HG02884 (cell line): ENCODE results near the gene POLR3A.

Experiments used
- ATAC-seq: cut with Tn5 transposase; IDR thresholded peaks from one replicate; pipeline ENCODE4 v1.9.1; 2021; ENCODE audit warnings: mild to moderate bottlenecking, moderate library complexity; ENCODE audit not compliant: unreplicated experiment

The POLR3A gene

GRCh38 chr10:78047314-78047891 lies 18.1 kb upstream of the POLR3A start:
- peak; percentile 52 for ATAC-seq

DNA sequence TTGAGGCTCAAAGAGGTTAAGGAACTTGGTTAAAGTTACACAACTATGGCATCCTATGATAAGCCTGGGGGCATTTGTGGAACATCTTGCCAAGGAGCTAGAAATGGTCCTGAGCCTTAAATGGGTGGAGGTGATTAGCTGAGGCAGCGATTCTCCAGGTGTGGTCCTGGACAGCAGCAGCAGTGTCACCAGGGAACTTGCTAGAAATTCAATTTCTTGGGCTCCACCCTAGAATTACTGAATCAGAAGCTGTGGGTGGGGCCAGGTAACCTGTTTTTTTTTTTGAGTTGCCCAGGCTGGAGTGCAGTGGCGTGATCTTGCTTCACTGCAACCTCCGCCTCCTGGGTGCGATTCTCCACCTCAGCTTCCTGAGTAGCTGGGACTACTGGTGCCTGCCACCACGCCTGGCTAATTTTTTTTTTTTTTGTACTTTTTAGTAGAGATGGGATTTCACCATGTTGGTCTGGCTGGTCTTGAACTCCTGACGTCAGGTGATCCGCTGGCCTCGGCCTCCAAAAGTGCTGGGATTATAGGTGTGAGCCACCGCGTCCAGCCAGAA lies 17.5 kb upstream of the POLR3A start:
- ATAC-seq: no peak

- ATAC-seq: no peak
Observed at GRCh38 chr10:78045856-78046255, 16.5 kb upstream of the POLR3A start.

GRCh38 chr10:78045237-78045636 lies 15.9 kb upstream of the POLR3A start:
- peak; percentile 58 for ATAC-seq

DNA sequence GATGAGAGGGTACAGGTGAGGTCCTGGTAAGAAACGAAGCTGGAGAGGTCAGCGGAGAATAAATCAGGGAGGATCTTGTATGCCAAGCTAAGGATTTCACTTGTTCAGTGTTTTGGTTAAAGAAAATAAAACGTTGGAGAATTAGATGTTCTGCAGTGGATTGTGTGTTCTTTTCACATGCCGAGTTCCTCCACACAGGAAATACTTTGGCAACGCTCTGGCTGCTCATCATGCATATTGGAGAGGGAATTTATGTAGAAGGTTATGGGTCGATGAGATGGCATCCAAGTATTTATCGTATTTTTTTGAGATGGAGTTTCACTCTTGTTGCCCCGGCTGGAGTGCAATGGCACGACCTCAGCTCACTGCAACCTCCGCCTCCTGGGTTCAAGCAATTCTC lies 15.4 kb upstream of the POLR3A start:
- no peak for ATAC-seq

DNA sequence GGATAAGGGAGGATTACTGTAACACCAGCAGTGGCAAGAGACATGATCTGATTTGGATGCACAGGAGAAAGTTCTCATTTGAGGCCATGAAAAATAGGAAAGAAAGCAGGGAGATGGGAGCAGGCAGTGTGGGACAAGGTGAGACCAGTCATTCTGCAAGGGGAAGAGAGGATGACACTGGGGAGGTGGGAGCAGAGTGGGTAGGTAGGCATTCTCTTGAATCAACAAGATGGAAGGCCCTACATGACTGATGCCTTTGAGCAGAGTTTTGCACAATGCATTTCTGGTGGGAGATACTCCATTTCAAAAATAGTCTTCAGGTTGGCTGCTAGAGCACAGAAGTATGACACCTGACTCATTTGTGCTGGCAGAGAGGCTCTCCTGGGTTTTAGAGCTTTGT lies 14.9 kb upstream of the POLR3A start:
- ATAC-seq: no peak

GRCh38 chr10:78042752-78043104 lies 13.4 kb upstream of the POLR3A start:
- no peak for ATAC-seq

- ATAC-seq: no peak
Observed at GRCh38 chr10:78042058-78042751, 12.9 kb upstream of the POLR3A start.

- no peak for ATAC-seq
Observed at GRCh38 chr10:78041170-78042057, 12.1 kb upstream of the POLR3A start.

- ATAC-seq: no peak
Observed at GRCh38 chr10:78039743-78040142, 10.4 kb upstream of the POLR3A start.

GRCh38 chr10:78038791-78039547 lies 9.7 kb upstream of the POLR3A start:
- ATAC-seq: no peak

DNA sequence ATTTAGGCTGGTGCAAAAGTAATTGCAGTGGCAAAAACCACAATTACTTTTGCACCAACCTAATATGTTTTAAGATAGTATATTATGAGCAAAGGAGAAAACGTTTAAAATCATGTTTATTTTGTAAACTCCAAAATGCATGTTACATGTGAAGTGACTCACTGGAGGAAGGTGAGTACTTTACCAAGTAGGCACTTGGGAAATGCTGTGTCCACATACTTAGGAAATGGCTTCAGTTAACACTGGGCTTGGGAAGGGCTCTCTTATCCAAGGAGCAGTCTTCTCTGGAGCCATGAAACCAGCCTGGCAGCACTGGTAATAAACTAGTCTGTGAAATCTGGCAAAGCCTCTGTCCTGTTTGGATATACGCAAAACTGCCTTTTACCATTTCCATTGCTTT lies 8.8 kb upstream of the POLR3A start:
- no peak for ATAC-seq

- ATAC-seq: no peak
Observed at GRCh38 chr10:78035933-78036583, 6.7 kb upstream of the POLR3A start.

DNA sequence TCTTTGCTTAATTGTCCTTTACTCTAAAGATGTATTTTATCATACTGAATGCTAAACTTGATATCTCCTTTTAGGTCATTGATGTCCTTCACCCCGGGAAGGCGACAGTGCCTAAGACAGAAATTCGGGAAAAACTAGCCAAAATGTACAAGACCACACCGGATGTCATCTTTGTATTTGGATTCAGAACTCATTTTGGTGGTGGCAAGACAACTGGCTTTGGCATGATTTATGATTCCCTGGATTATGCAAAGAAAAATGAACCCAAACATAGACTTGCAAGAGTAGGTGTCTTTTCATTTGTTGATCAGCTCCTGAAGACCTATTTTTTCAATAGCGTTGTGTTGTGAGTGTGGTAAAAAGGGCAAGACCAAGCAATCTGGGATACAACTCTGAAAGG lies 6.1 kb upstream of the POLR3A start:
- no peak for ATAC-seq

DNA sequence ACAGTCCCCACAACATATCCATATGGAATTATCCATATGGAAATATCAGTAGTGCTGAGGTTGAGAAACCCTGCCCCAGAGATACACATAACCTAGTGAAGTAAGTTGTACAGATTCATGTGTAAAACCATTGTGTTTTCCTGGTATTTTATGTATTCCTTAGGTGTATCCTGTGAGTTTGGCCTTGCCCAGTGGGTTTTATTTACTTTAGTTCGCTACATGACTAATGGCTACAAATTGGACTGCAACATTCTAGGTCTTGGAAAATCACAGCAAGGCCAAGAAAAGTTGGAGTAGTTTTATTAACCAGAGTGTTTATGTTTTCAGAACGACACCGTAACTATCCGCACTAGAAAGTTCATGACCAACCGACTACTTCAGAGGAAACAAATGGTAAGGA lies 5.7 kb upstream of the POLR3A start:
- ATAC-seq: no peak

GRCh38 chr10:78033637-78034470 lies 4.5 kb upstream of the POLR3A start, which contains the start of gene RPS24:
TSS of gene RPS24 (plus strand) at chr10:78033863. CDS start at chr10:78033902, 39 bp downstream.
- peak; percentile 75 for ATAC-seq

- ATAC-seq: no peak
Observed at GRCh38 chr10:78033387-78033636, 4.0 kb upstream of the POLR3A start.

DNA sequence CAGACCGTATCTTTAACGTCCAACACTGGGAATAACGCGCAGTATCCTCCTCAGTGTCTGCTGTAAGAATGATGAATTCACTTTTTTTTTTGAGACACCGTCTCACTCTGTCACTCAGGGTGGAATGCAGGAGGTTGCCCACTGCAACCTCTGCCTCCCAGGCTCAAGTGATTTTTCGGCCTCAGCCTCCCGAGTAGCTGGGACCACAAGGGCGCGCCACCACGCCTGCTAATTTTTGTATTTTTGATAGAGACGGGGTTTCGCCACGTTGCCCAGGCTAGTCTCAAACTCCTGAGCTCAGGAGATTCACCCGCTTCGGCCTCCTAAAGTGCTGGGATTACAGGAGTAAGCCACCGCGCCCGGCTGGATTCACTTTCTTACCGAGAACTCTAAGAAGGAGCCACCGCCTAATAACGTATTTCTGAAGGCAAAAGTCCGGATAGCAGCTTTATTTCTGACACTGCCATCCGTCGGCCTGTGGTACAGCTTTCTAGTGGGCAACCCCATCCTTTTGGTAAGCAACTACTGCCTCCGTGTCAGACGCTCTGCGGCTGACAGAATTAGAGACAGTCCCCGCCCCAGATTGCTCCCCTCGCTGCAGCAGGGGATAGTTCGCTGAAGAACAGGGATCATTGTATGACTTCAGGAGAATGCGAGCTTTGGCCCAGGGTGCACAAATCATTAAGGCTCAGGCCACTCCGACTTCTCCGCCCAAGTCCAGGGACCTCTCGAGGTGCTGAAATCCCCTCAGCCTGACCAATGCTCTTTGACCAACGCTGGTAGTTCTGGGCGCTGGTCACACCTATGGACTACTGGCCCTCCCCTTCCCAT lies 662 bp downstream of the POLR3A start:
- peak; percentile 1 for ATAC-seq
